HG03342 (cell line): Measurements from ENCODE around the gene SYNE1.
A peak's percentile ranks its signal among the peaks of the same experiment; 100 is the strongest.

Experiments used
- ATAC-seq: cut with Tn5 transposase; IDR thresholded peaks from one replicate; pipeline ENCODE4 v1.9.1; 2021; ENCODE audit warnings: mild to moderate bottlenecking, moderate library complexity; ENCODE audit not compliant: unreplicated experiment

SYNE1 gene

GRCh38 chr6:152379423-152379822 lies 257.7 kb downstream of the SYNE1 start:
- ATAC-seq: no peak

GRCh38 chr6:152378169-152378568 lies 259.0 kb downstream of the SYNE1 start:
- ATAC-seq: no peak

GRCh38 chr6:152375197-152375596 lies 262.0 kb downstream of the SYNE1 start:
- no peak for ATAC-seq

GRCh38 chr6:152372945-152373344 lies 264.2 kb downstream of the SYNE1 start:
- ATAC-seq: no peak

- no peak for ATAC-seq
These were observed 265.4 kb downstream of the SYNE1 start for GRCh38 chr6:152371775-152372174.

GRCh38 chr6:152368751-152369624 lies 268.2 kb downstream of the SYNE1 start:
- ATAC-seq: no peak

- no peak for ATAC-seq
These were observed 272.3 kb downstream of the SYNE1 start for GRCh38 chr6:152364866-152365265.

- no peak for ATAC-seq
These were observed 277.1 kb downstream of the SYNE1 start for GRCh38 chr6:152360034-152360433.

- peak; percentile 64 for ATAC-seq
These were observed 280.5 kb downstream of the SYNE1 start for GRCh38 chr6:152356662-152357061.

- no peak for ATAC-seq
These were observed 281.1 kb downstream of the SYNE1 start for GRCh38 chr6:152356016-152356415.

- ATAC-seq: no peak
These were observed 282.0 kb downstream of the SYNE1 start for GRCh38 chr6:152355166-152355565.

- ATAC-seq: no peak
These were observed 283.7 kb downstream of the SYNE1 start for GRCh38 chr6:152353440-152353839.

GRCh38 chr6:152351742-152352141 lies 285.4 kb downstream of the SYNE1 start:
- ATAC-seq: no peak

GRCh38 chr6:152351110-152351509 lies 286.1 kb downstream of the SYNE1 start:
- ATAC-seq: no peak

GRCh38 chr6:152348116-152348515 lies 289.0 kb downstream of the SYNE1 start:
- ATAC-seq: no peak

GRCh38 chr6:152343735-152344360 lies 293.3 kb downstream of the SYNE1 start:
- no peak for ATAC-seq

- ATAC-seq: no peak
These were observed 295.6 kb downstream of the SYNE1 start for GRCh38 chr6:152341596-152341995.

GRCh38 chr6:152338335-152339125 lies 298.6 kb downstream of the SYNE1 start:
- peak; percentile 93 for ATAC-seq

GRCh38 chr6:152334555-152334954 lies 302.6 kb downstream of the SYNE1 start:
- no peak for ATAC-seq

- no peak for ATAC-seq
These were observed 306.2 kb downstream of the SYNE1 start for GRCh38 chr6:152330961-152331360.

- no peak for ATAC-seq
These were observed 307.3 kb downstream of the SYNE1 start for GRCh38 chr6:152329638-152330448.
